Prostate gland (tissue), 2 donors: Measurements from ENCODE around the gene RIMBP2. TPM values are rescaled to one million over a fixed set of nuclear protein-coding genes. Genes with fewer than 3 reads are reported as not detected.

Experiments
- DNase-seq: peaks from one replicate; pipeline ENCODE4 v3.0.0-alpha.2; 2019; ENCODE audit warnings: low spot score
- H3K27ac ChIP-seq, 2 donors: fragments of 200-600 bp; sonication (generic); 2 replicates each; pipeline ENCODE4 v1.5.1; 2017 to 2019
- H3K27me3 ChIP-seq: fragments of 200-600 bp; sonication (generic); replicated peaks from 2 replicates; pipeline ENCODE4 v1.5.1; 2019; ENCODE audit not compliant: insufficient read depth
- H3K36me3 ChIP-seq, 2 donors: fragments of 200-600 bp; sonication (generic); 1 replicate in 1 of 2; 2 replicates in 1 of 2; pipeline versions ENCODE4 v1.5.1 to v1.8.1; 2017 to 2019
- H3K4me1 ChIP-seq: fragments of 200-600 bp; sonication (generic); replicated peaks from 2 replicates; pipeline ENCODE4 v1.5.1; 2019
- H3K4me3 ChIP-seq, 2 donors: fragments of 200-600 bp; sonication (generic); 2 replicates each; pipeline ENCODE4 v1.5.1; 2017 to 2019
- H3K9me3 ChIP-seq: fragments of 200-600 bp; sonication (generic); 2 replicates; pipeline ENCODE4 v1.5.1; 2017
- POLR2A ChIP-seq: fragments of 450-650 bp; IDR thresholded peaks from one replicate; pipeline ENCODE4 v1.6.1; 2016; ENCODE audit warnings: antibody characterized with exemption, mild to moderate bottlenecking
- POLR2AphosphoS5 ChIP-seq: sonication (generic); formaldehyde crosslinking; IDR thresholded peaks from one replicate; pipeline ENCODE4 v1.6.1; 2017; ENCODE audit warnings: antibody characterized with exemption
- WGBS: methylation state at CpG from one replicate; pipeline ENCODE4 v1.1.5; 2018; 5-methylcytosine and 5-hydroxymethylcytosine counted together
- intact Hi-C: fragments of 100-400 bp; cut with DNase I; formaldehyde crosslinking; loops from one replicate; pipeline ENCODE4 v1.14.2; 2022
- total RNA-seq, 2 donors: library from RNA; depleted of rRNA; stranded (reverse); fragments of >200 nt; gene quantifications; one replicate each; pipeline ENCODE4 v1.1.0, GENCODE V29; 2016
- TF ChIP-seq, protein P1 (sequence below), 4 experiments: fragments of 200-600 bp in 2 of 4; fragments of 450-650 bp in 2 of 4; sonication (generic) in 2 of 4; IDR thresholded peaks; 1 replicate in 3 of 4; 2 replicates in 1 of 4; pipeline ENCODE4 v1.5.1; 2016 to 2019; ENCODE audit warnings: antibody characterized with exemption in 4 of 4, mild to moderate bottlenecking in 2 of 4, moderate library complexity in 2 of 4

Gene RIMBP2
- total RNA-seq, 2 donors from 2014 or later = 0.96 to 7.0 TPM

DNA sequence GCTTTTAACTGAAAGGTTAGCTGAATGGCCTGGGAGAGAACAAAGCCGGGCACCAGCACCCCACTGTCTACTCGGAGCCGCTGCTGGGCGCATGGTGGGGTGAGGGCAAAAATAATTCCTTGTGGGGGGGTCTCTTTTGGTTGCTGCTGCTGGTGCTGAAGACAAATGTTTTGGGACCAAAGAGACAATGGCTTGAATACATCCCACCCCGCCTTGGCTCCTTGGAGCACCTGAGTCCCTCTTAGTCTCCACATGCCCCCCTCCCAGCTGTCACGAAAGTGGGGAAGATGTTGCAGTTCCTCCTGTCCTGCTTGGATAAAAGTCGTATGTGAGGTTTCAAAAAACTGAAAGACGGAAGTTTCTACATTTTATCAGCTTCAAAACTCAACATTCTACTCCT, 293.4 kb downstream of the RIMBP2 start:
- 94% methylated on average over 8 of the region's 8 CpGs for WGBS
- DNase-seq = no peak
- Histone ChIP-seq H3K9me3 (no peaks in the 10 kb centered on the region), H3K27ac (no peak overlapping the region), H3K27me3 (no peaks in the 10 kb centered on the region), H3K4me1 (no peaks in the 10 kb centered on the region), H3K36me3 (no peaks in the 10 kb centered on the region), H3K4me3 (no peak overlapping the region)
- intact Hi-C loops = no loop called here
- TF ChIP-seq, protein P1, sequence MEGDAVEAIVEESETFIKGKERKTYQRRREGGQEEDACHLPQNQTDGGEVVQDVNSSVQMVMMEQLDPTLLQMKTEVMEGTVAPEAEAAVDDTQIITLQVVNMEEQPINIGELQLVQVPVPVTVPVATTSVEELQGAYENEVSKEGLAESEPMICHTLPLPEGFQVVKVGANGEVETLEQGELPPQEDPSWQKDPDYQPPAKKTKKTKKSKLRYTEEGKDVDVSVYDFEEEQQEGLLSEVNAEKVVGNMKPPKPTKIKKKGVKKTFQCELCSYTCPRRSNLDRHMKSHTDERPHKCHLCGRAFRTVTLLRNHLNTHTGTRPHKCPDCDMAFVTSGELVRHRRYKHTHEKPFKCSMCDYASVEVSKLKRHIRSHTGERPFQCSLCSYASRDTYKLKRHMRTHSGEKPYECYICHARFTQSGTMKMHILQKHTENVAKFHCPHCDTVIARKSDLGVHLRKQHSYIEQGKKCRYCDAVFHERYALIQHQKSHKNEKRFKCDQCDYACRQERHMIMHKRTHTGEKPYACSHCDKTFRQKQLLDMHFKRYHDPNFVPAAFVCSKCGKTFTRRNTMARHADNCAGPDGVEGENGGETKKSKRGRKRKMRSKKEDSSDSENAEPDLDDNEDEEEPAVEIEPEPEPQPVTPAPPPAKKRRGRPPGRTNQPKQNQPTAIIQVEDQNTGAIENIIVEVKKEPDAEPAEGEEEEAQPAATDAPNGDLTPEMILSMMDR (IDR thresholded peaks at IDR 0.05) = no peak
- TF ChIP-seq POLR2AphosphoS5 (no peak), POLR2A (no peak)

DNA sequence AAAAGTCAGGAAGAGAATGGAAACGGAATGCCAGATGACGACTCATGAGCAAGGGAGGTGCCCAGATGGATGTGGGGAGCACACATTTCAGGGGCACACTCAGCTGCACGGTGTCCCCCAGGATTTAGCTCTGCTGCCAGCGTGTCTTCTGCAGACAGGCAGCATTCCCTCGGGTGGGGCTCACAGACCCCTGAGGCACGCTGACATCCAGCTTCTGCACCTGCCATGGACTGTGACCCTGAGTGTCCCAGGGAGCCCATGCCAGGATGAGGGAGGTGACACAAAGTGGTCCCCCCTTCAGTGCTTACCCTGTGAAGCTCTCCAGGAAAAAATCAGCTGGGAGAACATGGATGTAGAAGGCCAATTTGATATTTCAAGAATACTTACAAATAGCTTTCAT, 294.2 kb downstream of the RIMBP2 start:
- H3K27me3 ChIP-seq = no peaks in the 10 kb centered on the region
- H3K36me3 ChIP-seq = no peaks in the 10 kb centered on the region
- intact Hi-C loops = no loop called here
- TF ChIP-seq POLR2AphosphoS5 = no peak
- TF ChIP-seq, protein P1 (IDR thresholded peaks at IDR 0.05) = no peak
- TF ChIP-seq POLR2A = no peak
- no peak overlapping the region for H3K27ac ChIP-seq
- no peak for DNase-seq
- H3K4me1 ChIP-seq = no peaks in the 10 kb centered on the region
- H3K4me3 ChIP-seq = no peak overlapping the region
- no peaks in the 10 kb centered on the region for H3K9me3 ChIP-seq
- 81% methylated on average over 6 of the region's 6 CpGs for WGBS

DNA sequence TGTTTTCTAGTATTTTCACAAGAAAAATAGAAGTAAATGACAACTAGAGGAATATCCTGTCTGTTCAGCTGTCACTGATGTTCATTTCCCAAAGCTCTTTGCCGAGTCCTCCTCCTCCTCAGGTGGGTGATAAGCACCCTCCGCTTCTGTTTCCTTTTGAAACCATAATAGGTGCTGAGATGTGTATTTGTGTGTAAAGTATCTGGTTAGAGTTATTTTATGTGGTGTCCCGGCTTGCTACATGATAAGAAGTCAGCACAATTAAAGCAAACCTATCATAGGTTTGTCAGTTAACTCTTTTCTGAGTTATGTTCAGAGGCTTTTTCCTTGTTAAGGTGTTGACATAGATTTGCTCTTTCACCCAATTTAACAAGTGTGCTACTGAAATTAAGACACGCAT, 296.0 kb downstream of the RIMBP2 start:
- H3K27me3 ChIP-seq = no peaks in the 10 kb centered on the region
- TF ChIP-seq POLR2A = no peak
- TF ChIP-seq, protein P1 (IDR thresholded peaks at IDR 0.05) = no peak
- no peak for TF ChIP-seq POLR2AphosphoS5

DNA sequence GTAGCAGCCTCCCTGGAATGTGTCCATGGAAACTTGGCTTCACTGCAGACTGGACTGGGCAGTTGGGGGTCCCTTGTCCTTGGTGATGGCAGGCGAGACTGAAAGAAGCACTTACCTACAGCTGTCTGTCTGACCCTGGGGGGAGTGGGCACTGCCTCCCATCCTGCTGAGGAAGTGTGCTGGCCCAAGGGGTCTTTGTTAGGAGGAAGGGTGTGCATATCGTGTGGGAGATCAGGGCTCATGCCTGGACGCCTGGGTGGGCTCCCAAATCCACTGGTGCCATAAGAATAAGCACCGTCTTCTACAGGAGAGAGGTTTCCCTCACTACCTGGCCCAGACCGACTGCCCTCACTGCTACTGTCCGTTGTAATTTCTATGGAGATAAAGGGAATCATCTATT, 297.0 kb downstream of the RIMBP2 start:
- H3K4me1 ChIP-seq = no peaks in the 10 kb centered on the region

More for the DNA sequence above, 296.0 kb downstream of the RIMBP2 start:
- H3K4me1 ChIP-seq = no peaks in the 10 kb centered on the region
- intact Hi-C loops = no loop called here
- no peak for DNase-seq
- no peaks in the 10 kb centered on the region for H3K36me3 ChIP-seq
- H3K9me3 ChIP-seq = no peaks in the 10 kb centered on the region
- WGBS = 41% methylated on average over 4 of the region's 4 CpGs
- H3K27ac ChIP-seq = no peak overlapping the region
- no peak overlapping the region for H3K4me3 ChIP-seq

DNA sequence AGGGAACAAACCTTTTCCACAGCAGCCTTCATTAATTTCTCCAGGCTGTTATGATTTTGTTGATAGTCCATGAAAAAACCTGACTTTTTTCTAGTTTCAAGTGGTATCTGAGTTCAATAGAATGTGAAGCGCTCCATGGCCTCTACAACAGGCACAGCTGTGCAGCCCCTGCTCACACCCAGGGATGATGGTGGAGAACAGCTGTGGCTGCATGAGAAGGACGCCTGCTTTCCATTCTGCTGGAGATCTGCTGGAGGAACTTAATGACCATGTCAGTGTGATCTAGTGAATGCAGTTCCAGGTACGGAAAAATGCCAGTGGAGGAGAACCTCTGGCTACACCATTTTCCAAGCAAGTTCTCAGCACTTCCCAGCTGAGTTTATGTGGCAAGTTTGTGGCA, 297.8 kb downstream of the RIMBP2 start:
- no peaks in the 10 kb centered on the region for H3K36me3 ChIP-seq
- no peaks in the 10 kb centered on the region for H3K27me3 ChIP-seq
- 80% methylated on average over 3 of the region's 3 CpGs for WGBS
- no peak overlapping the region for H3K4me3 ChIP-seq
- H3K9me3 ChIP-seq = no peaks in the 10 kb centered on the region
- no peaks in the 10 kb centered on the region for H3K4me1 ChIP-seq
- TF ChIP-seq POLR2A = no peak
- DNase-seq = no peak
- intact Hi-C loops = no loop called here
- no peak overlapping the region for H3K27ac ChIP-seq

More for the DNA sequence above, 297.0 kb downstream of the RIMBP2 start:
- DNase-seq = no peak
- Histone ChIP-seq H3K27ac (no peak overlapping the region), H3K27me3 (no peaks in the 10 kb centered on the region), H3K36me3 (no peaks in the 10 kb centered on the region), H3K4me3 (no peak overlapping the region), H3K9me3 (no peaks in the 10 kb centered on the region)
- WGBS = 73% methylated on average over 6 of the region's 6 CpGs
- TF ChIP-seq, protein P1 (IDR thresholded peaks at IDR 0.05) = no peak
- TF ChIP-seq POLR2AphosphoS5 (no peak), POLR2A (no peak)
- intact Hi-C loops = no loop called here
